Esophagus squamous epithelium (tissue), 4 donors: ENCODE measurements around the gene CAPZA3.

Experiments
- POLR2A ChIP-seq, 4 donors: fragments of 450-650 bp; IDR thresholded peaks; one replicate each; pipeline ENCODE4 v1.6.1; 2017; ENCODE audit warnings: antibody characterized with exemption in 4 of 4, mild to moderate bottlenecking in 4 of 4, moderate library complexity in 3 of 4
- TF ChIP-seq, protein P1 (sequence below), 6 experiments: fragments of 450-650 bp in 4 of 6; fragments of 200-600 bp in 2 of 6; sonication (generic) in 2 of 6; IDR thresholded peaks; one replicate each; pipeline ENCODE4 v1.5.1; 2016 to 2019; ENCODE audit warnings: antibody characterized with exemption in 6 of 6, mild to moderate bottlenecking in 4 of 6, moderate library complexity in 4 of 6

DNA sequence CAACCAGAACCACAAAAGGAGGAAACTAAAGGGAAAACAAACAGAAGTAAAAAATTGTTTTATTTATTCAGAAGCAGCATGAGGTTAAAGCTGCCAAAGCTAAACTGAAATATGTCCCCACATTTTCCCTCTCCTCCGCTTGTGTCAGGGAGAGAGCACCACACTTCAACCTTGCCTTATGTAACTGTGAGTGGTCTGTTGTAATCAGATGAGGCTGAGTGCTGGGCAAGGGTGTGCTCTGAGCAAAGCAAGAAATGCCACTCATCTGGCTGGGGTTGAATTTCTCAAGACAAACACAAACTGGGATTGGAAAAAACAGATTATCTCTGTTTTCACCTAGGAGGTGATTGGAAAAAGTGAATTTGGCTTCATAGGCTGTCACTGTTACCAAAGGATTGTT is 12.2 kb downstream of the CAPZA3 start:
- TF ChIP-seq, protein P1, sequence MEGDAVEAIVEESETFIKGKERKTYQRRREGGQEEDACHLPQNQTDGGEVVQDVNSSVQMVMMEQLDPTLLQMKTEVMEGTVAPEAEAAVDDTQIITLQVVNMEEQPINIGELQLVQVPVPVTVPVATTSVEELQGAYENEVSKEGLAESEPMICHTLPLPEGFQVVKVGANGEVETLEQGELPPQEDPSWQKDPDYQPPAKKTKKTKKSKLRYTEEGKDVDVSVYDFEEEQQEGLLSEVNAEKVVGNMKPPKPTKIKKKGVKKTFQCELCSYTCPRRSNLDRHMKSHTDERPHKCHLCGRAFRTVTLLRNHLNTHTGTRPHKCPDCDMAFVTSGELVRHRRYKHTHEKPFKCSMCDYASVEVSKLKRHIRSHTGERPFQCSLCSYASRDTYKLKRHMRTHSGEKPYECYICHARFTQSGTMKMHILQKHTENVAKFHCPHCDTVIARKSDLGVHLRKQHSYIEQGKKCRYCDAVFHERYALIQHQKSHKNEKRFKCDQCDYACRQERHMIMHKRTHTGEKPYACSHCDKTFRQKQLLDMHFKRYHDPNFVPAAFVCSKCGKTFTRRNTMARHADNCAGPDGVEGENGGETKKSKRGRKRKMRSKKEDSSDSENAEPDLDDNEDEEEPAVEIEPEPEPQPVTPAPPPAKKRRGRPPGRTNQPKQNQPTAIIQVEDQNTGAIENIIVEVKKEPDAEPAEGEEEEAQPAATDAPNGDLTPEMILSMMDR (IDR thresholded peaks at IDR 0.05) = no peak
- TF ChIP-seq POLR2A (IDR thresholded peaks at IDR 0.05) = no peak
